HG03103 (cell line): ENCODE data around the gene CCDC121.
"Not testable (repeated sequence)": the region's sequence is repeated elsewhere in the genome, so short reads cannot be mapped to it uniquely, and the experiment has no call there.

Source experiments
- ATAC-seq: cut with Tn5 transposase; IDR thresholded peaks from one replicate; pipeline ENCODE4 v1.9.1; 2021; ENCODE audit warnings: low read depth; ENCODE audit not compliant: unreplicated experiment

Gene CCDC121

GRCh38 chr2:27638037-27638637, 9.3 kb upstream of the CCDC121 start:
- ATAC-seq: no peak

DNA sequence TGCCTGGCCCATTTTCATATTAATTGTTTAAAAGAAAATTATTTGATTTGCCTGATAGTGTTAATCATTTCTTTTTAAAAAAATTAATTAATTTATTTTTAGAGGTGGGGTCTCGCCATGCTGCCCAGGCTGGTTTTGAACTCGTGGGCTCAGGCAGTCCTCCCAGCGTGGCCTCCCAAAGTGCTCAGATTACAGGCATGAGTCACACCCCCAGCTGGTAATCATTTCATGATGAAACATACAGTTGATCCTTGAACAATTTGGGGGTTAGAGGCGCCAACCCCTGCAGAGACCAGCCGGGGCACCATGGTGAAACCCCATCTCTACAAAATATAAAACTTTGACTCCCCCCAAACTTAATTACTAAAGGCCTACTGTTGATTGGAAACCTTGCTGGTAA, 8.0 kb upstream of the CCDC121 start:
- ATAC-seq: no peak

DNA sequence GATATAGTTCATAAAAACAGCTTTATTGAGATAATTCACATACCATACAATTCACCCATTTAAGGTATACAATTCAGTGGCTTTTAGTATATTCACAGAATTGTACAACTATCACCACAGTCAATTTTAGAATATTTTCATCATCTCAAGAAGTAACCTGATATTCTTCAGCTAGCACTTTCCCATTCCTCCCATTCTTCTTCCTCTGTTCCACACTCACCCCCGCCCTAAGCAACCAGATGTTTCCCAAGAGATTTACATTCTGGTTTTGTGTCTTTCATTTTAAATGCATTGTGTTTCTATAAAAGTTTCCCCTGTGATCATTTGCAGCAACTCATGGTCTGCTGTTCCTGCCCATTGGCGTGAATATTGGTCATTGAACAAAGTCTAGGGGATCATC, 5.5 kb upstream of the CCDC121 start:
- ATAC-seq: no peak

- not testable (repeated sequence) for ATAC-seq
These were observed 1.4 kb upstream of the CCDC121 start for GRCh38 chr2:27630257-27630656.

- ATAC-seq: no peak
These were observed 647 bp downstream of the CCDC121 start for GRCh38 chr2:27627963-27628766.

GRCh38 chr2:27626921-27627320, 1.9 kb downstream of the CCDC121 start:
- ATAC-seq: not testable (repeated sequence)

DNA sequence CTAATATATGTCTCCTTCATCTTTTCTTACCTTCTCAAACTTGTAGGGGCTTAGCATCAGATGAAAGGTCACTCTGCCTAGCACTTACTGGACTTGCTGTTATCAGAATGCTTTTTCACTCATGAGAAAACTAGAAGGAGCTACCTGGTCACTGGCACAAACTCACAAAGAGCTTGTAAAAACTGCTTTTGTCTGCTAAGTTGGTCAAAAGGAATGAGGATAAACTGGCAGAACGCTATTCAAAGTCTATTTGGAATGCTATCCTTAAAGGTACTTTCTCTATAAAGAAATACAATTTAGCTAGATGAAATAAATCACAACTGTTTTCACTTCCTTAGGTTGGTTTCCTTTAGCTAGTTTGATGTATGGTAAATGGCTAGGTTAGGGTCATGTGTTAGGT, 2.5 kb downstream of the CCDC121 start:
- not testable (repeated sequence) for ATAC-seq

DNA sequence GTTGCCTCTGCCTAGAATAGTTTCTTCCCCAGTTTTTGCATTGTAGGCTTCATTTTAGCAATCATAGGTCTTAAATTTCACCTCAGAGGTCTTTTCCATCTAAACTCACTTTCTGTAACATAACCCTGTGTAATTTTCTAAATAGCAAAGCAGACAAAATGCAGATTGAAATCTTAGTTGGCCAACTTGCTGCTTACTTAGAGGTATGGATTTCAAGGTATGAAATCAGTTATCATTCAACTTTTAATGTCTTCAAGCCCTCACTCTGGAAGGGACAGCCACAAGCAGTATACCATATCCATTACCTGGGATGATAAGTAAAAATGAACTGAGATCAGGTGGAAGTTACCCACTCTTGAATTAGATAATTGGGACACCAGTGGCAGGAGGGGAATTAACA, 3.9 kb downstream of the CCDC121 start:
- no peak for ATAC-seq

DNA sequence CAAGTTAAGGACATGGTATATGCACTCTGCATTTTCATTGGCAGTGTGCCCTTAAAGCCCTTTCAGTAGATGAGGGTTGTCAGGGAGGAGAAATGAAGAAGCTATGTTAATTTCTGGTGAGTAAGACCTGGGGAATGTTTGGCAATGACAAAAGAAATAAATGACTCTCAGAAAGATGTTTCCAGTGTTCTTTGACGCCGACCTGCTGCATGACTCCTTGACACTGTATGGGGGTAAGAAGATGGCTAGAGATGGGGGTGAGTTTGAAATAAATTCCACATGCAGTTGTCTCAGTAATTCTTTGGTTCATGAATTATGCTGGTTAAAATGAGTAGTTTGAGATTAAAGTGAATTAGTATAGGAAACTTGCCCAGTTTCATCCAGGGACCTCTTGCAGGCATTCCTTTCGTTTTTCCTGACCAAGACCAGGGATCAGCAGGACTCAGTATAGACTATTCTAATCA, 5.9 kb downstream of the CCDC121 start:
- no peak for ATAC-seq

DNA sequence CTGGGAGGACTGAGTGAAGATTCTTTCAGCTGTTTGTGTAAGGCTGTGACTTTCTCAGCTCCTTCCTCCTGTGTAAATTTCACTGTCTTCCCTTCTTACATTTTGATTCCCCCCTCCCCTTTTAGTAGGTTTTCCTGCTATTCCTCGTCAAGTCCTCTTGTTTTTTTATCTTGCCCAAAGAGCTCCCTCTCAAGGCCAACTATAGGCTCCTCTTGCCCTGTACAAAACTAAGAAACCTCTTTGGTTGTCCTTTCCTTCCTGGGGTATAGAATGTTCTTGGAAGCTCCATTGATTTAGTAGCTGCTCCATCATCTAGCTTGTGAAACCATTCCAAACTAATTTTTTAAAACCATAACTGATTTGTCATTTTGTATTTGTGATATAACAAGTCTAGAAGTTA, 7.3 kb downstream of the CCDC121 start:
- no peak for ATAC-seq

DNA sequence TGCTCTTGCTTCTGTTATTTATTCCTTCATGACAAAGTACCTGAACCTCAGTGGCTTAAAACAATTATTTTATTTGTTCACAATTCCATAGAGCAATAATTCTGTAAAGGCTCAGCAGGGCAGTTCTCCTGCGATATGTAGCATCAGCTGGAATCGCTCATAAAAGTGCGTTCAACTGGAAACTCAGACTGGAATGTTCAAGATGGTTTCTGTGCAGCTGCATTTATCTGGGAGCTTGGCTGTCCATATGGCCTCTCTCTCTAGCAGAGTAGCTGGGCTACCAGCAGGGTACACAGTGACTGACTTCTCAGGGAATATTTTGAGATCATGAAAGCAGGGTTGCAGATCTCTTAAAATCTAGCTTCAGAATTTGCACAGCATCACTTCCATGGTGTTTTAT, 13.5 kb downstream of the CCDC121 start:
- no peak for ATAC-seq

DNA sequence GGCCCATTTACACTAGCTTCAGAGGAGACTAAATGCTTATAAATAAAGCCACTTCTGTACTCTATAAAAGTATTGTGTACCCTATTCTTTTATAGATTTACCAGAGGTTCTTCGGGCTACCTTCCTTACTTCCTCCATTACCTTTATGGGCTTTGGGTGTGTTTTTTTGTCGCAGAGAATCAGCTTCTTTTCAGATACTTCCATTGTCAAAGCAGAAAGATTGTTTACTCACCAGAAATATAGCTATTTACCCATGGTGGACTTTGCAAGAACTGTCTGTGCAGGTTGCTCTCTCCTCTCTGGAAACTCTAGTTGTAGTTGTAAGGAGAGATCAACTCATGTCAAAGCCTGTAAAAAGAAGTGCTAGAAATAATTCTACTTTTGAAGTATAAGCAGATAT, 14.8 kb downstream of the CCDC121 start:
- no peak for ATAC-seq

- no peak for ATAC-seq
These were observed 22.2 kb downstream of the CCDC121 start for GRCh38 chr2:27606611-27607010.

GRCh38 chr2:27596627-27597026, 32.2 kb downstream of the CCDC121 start:
- no peak for ATAC-seq

DNA sequence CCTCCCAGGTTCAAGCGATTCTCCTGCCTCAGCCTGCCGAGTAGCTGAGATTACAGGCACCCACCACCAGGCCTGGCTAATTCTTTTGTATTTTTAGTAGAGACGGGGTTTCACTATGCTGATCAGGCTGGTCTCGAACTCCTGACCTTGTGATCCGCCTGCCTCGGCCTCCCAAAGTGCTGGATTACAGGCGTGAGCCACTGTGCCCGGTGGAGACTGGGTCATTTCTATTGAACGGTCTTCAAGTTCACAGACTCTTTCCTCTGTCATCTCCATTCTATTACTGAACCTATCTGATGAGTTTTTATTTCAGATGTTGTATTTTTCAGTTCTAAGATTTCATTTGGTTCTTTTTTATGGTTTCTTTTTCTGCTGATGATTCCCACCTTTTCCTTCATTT, 33.4 kb downstream of the CCDC121 start:
- ATAC-seq: not testable (repeated sequence)

DNA sequence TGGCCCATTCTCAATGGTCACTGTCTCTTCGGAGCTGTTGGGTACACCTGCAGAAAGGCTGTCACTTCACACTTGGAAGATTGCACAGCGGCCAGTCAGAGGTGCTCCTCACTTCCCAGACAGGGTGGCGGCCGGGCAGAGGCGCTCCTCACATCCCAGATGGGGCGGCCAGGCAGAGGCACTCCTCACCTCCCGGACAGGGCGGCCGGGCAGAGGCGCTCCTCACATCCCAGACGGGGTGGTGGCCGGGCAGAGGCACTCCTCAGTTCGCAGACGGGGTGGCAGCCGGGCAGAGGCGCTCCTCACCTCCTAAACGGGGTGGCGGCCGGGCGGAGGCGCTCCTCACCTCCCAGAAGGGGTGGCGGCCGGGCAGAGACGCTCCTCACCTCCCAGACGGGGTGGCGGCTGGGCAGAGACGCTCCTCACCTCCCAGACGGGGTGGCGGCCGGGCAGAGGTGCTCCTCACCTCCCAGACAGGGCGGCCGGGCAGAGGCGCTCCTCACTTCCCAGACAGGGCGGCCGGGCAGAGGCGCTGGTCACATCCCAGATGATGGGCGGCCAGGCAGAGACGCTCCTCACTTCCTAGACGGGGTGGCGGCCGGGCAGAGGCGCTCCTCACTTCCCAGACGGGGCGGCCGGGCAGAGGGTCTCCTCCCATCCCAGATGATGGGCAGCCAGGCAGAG, 34.6 kb downstream of the CCDC121 start:
- not testable (repeated sequence) for ATAC-seq

- no peak for ATAC-seq
These were observed 35.6 kb downstream of the CCDC121 start for GRCh38 chr2:27593240-27593639.

DNA sequence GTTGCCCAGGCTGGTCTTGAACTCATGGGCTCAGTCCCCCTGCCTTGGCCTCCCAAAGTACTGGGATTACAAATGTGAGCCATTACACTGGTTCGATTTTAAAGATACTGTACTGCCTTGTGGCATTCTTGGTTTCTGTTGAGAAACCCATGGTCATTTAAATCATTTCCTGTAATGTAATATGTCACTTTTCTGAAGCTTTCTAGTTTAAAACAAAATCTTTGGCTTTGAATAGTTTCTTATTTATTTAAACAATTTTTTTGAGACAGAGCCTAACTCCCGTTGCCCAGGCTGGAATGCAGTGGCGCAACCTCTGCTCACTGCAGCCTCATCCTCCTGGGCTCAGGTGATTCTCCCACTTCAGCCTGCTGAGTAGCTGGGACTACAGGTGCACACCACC, 37.1 kb downstream of the CCDC121 start:
- ATAC-seq: no peak

- ATAC-seq: no peak
These were observed 40.5 kb downstream of the CCDC121 start for GRCh38 chr2:27588308-27588707.

GRCh38 chr2:27587025-27587424, 41.8 kb downstream of the CCDC121 start:
- no peak for ATAC-seq

DNA sequence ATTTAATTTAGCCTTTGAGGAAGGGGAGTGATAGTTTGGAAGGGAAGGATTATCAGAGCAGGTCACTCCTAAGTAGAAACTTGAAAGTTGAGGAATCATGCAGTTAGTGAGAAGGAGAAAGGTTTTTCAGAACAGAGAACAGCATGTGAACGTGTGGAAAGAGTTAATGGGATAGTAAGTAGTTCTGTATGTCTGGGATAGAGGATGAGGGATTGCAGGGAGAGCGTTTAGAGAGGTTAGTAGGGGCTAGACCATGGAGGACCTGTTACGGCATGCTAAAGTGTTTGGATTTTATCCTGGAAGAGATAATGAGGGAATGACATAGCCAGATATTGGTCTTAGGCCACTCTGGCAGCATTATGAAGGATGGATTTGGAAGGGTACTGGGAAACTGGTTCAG, 44.2 kb downstream of the CCDC121 start:
- ATAC-seq: no peak
